Omental fat pad (tissue), 4 donors: ENCODE measurements around the gene GCNA. TPM values are rescaled to one million over a fixed set of nuclear protein-coding genes. Genes with fewer than 3 reads are reported as not detected.

Experiments
- ATAC-seq: fragments of 150-250 bp; one replicate; pipeline ENCODE4 v1.9.1; 2016; ENCODE audit warnings: mild to moderate bottlenecking, moderate library complexity; ENCODE audit not compliant: low FRiP score
- DNase-seq: peaks from one replicate; pipeline ENCODE4 v3.0.0-alpha.2; 2019; ENCODE audit warnings: low spot score
- total RNA-seq, 4 donors: library from RNA; depleted of rRNA; stranded (reverse); fragments of >200 nt; gene quantifications; one replicate each; pipeline ENCODE4 v1.1.0, GENCODE V29; 2016
- TF ChIP-seq, protein P1 (sequence below), 3 donors: fragments of 450-650 bp; IDR thresholded peaks; one replicate each; pipeline ENCODE4 v1.5.1; 2016 to 2017; ENCODE audit warnings: antibody characterized with exemption in 3 of 3, mild to moderate bottlenecking in 3 of 3, moderate library complexity in 2 of 3

The GCNA gene
- total RNA-seq, 4 donors from 2014 or later = 2.8 to 6.3 (median 4.2) TPM

DNA sequence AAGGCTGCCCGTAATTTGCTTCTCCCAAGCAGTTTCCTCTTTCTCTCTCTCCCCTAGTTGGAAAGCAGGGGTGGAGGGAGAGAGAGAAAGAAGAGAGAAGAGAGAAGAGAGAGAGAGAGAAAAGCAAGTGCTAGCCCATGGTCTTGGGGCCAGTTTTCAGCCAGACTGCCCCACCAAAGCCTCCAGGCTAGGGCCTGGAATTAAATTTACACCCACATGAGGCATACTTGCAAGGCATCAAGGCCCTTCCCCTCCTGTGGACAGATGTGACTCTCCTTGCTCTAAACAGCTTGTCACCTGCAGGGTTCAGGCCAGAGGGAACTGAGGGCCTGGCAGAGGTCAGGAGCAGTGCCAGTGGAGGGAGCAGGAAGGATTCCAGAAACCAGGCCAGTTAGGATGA lies 41.7 kb downstream of the GCNA start:
- ATAC-seq (no peak), DNase-seq (no peak)
- TF ChIP-seq, protein P1, sequence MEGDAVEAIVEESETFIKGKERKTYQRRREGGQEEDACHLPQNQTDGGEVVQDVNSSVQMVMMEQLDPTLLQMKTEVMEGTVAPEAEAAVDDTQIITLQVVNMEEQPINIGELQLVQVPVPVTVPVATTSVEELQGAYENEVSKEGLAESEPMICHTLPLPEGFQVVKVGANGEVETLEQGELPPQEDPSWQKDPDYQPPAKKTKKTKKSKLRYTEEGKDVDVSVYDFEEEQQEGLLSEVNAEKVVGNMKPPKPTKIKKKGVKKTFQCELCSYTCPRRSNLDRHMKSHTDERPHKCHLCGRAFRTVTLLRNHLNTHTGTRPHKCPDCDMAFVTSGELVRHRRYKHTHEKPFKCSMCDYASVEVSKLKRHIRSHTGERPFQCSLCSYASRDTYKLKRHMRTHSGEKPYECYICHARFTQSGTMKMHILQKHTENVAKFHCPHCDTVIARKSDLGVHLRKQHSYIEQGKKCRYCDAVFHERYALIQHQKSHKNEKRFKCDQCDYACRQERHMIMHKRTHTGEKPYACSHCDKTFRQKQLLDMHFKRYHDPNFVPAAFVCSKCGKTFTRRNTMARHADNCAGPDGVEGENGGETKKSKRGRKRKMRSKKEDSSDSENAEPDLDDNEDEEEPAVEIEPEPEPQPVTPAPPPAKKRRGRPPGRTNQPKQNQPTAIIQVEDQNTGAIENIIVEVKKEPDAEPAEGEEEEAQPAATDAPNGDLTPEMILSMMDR (IDR thresholded peaks at IDR 0.05) = no peak

DNA sequence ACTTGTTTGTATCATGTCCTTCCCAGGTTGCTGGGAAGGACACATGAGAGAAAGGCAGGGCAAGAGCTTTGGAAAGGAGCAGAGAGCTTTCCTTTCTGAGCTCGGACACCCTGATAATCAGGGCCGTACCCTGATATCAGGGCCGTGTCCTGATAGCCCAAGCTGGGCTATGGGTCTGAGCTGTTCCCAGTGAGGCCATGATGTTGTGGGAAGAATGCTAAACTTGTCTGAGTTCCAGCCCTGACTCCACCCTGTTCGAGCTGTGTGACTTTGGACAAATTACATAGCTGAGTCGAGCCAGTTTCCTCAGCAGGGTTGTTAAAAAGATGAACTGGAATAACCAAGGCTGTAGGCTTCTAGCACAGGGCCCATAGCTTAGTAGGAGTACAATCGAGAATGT lies 43.4 kb downstream of the GCNA start:
- ATAC-seq = no peak
- DNase-seq = no peak
- TF ChIP-seq, protein P1 (IDR thresholded peaks at IDR 0.05) = no peak

GRCh38 chrX:71622032-71622575 lies 43.9 kb downstream of the GCNA start:
- DNase-seq = no peak
- TF ChIP-seq, protein P1 (IDR thresholded peaks at IDR 0.05) = no peak

DNA sequence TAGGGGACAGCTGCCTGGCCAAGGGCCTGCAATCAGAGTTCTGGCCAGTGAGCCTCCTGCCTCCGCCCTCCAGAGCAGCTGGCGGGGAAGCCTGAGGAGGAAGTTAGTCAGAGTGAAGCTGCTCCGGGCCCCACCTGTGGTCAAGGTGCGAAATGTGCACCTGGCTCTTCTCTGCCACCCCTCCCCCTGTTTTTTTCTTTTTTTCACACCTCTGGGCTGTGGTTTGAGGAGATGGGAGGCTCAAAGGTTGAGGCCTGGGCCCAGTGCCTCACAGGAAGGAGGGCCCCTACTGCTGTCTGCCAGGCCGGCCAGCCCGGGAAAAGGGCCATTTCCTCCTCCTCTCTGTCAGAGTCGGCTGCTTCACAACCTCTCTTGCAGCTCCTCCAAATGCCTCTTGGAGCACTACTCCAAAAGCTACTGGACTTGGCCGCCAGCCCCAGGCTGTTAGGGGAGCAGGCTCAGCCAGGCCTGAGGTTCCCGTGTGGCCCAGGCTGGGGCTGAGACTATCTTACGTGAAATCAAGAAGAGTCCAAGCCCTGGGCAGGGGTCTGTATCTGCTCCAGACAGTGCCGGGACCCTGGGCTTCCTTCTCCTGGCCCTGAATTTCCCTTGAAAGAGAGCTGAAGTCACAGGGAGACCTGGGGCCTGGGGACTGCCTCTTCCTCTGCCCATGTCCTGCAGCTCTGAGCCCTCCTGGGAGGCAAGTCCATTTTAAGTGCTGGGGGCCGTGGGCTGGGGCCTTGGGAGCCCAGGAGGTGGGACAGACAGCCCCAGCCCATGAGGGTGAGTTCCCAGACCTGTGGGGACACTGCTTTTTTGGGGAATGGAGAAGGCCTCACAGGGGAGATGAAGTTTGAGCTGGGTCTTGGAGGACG lies 44.6 kb downstream of the GCNA start:
- ATAC-seq (peak; percentile 70), DNase-seq (no peak)
- TF ChIP-seq, protein P1 (IDR thresholded peaks at IDR 0.05) = no peak

More at GRCh38 chrX:71622032-71622575, 43.9 kb downstream of the GCNA start:
- ATAC-seq = no peak

- DNase-seq = no peak
- TF ChIP-seq, protein P1 (IDR thresholded peaks at IDR 0.05) = no peak
- no peak for ATAC-seq
These were observed 45.5 kb downstream of the GCNA start for GRCh38 chrX:71623714-71624113.

DNA sequence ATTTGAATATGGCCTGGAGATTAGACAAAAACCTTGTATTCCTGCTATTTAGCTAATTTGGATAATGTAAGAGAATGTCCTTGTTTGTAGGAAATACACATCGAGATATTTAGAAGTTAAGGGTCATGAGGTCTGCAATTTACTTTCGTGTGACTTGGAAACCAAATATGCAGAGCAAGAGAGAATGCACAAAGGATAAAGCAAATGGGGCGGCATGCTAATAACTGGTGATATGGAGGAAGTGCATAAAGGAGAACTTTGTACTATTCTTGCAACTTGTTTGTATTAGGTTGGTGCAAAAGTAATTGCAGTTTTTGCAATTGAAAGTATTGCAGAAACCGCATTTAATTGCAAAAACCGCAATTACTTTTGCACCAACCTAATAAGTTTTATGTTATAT lies 47.2 kb downstream of the GCNA start:
- TF ChIP-seq, protein P1 (IDR thresholded peaks at IDR 0.05) = no peak
- DNase-seq (no peak), ATAC-seq (no peak)

DNA sequence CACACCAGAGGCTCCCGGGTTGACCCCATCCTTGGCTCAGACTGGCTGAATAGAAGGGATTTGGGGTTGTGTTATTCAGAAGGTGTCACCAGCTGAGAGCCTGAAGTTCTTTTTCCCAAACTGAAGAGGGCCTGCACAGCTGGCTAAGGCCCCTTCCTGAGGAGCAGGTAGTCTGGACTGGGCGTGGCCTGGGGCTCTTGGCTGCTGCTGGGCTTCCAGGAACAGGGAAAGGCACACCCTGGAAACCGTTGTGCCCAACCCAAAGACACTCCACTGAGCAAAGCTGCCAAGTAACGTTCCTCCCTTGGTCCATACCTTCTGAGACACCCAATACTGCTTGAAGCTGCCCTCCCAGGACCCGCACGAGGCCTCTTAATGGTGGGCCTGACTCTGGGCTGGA lies 48.3 kb downstream of the GCNA start:
- DNase-seq = no peak

More for the DNA sequence above, 48.3 kb downstream of the GCNA start:
- ATAC-seq = no peak
- TF ChIP-seq, protein P1 (IDR thresholded peaks at IDR 0.05) = no peak
